ENCODE measurements around the gene FCHSD2. TPM values are rescaled to one million over a fixed set of nuclear protein-coding genes. Genes with fewer than 3 reads are reported as not detected.

The FCHSD2 gene
- total and polyA plus RNA-seq, 2 of the 13 experiments (the other 11 are each of a cell fraction or from before 2014, with no cell fraction given): 20.5 to 24.8 TPM

DNA sequence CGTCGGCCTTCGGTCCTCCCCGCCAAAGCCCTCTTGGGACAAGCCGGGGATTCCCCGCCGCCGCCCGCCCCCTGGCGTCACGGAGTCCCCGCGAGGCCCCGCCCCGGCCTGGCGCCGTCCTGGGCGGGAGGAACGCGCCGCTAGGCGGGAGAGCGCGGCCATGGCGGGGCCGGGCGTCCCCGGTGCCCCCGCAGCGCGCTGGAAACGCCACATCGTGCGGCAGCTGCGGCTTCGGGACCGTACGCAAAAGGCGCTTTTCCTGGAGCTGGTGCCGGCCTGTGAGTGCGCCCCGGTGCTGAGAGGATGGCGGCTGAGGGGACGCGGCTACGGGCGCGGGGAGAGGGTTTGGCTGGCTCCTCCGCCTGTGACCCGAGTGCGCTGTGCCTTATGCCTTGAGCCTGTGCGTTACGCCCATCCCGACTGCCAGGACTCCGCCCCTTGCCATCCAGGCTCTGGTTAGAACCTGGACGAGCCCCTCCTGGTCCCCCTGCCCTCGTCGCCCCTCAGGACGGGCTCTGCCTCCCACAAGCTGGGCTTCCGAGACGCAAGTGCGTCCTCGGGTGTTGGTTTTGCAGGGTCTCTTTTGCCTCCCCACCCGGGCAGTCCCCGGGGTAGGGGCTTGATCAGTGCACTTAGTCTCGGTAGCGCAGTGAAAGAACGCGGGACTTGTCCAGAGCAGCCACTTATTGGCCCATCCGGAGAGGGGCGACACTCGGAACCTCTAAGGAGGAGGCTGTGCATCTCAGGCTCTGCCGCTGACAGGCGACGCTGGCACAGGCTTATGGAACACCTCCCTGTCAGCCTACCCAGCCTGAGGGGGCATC is 327.6 kb downstream of the FCHSD2 start, which contains the start of gene ATG16L2 (continued):
- TF ChIP-seq MED8 (CRISPR knock-in tag; IDR thresholded peaks at IDR 0.05; ENCODE audit: insufficient replicate concordance) (no peak), ERF (CRISPR knock-in tag; IDR thresholded peaks at IDR 0.05) (0 out of 2 replicates have a peak, but pooled peaks have one; percentile 34), SP5 (CRISPR knock-in tag; IDR thresholded peaks at IDR 0.05; ENCODE audit: borderline replicate concordance, low read depth) (peak; percentile 17; the same call in 1 of the 2 replicates), ZNF619 (CRISPR knock-in tag; IDR thresholded peaks at IDR 0.05) (no peak), SUZ12 (IDR thresholded peaks at IDR 0.05; ENCODE audit: low read depth, low read length) (no peak), NR1H2 (CRISPR knock-in tag; IDR thresholded peaks at IDR 0.05; ENCODE audit: borderline replicate concordance, low read depth) (no peak), HOXA9 (CRISPR knock-in tag; IDR thresholded peaks at IDR 0.05; ENCODE audit: borderline replicate concordance) (no peak), ZZZ3 (CRISPR knock-in tag; IDR thresholded peaks at IDR 0.05; ENCODE audit: borderline replicate concordance) (no peak; the same call in 1 of the 2 replicates), ZNF674 (CRISPR knock-in tag; IDR thresholded peaks at IDR 0.05; ENCODE audit: low read depth) (peak; percentile 81; the same call in 1 of the 2 replicates), RELA (CRISPR knock-in tag; IDR thresholded peaks at IDR 0.05) (peak; percentile 93; the same call in 1 of the 2 replicates), EEA1 (CRISPR knock-in tag; IDR thresholded peaks at IDR 0.05; ENCODE audit: borderline replicate concordance) (peak; percentile 63; the same call in 1 of the 2 replicates), NFE2 (CRISPR knock-in tag; IDR thresholded peaks at IDR 0.05) (no peak), ZNF615 (CRISPR knock-in tag; IDR thresholded peaks at IDR 0.05; ENCODE audit: borderline replicate concordance) (no peak), TCF12 (IDR thresholded peaks at IDR 0.05) (no peak), TCF12 (CRISPR knock-in tag; IDR thresholded peaks at IDR 0.05) (no peak), RAD21 (CRISPR knock-in tag; IDR thresholded peaks at IDR 0.05) (0 out of 2 replicates have a peak, but pooled peaks have one; percentile 57)
- TF ChIP-seq, protein P1, sequence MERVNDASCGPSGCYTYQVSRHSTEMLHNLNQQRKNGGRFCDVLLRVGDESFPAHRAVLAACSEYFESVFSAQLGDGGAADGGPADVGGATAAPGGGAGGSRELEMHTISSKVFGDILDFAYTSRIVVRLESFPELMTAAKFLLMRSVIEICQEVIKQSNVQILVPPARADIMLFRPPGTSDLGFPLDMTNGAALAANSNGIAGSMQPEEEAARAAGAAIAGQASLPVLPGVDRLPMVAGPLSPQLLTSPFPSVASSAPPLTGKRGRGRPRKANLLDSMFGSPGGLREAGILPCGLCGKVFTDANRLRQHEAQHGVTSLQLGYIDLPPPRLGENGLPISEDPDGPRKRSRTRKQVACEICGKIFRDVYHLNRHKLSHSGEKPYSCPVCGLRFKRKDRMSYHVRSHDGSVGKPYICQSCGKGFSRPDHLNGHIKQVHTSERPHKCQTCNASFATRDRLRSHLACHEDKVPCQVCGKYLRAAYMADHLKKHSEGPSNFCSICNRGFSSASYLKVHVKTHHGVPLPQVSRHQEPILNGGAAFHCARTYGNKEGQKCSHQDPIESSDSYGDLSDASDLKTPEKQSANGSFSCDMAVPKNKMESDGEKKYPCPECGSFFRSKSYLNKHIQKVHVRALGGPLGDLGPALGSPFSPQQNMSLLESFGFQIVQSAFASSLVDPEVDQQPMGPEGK (CRISPR knock-in tag; IDR thresholded peaks at IDR 0.05): peak; percentile 57
- TF ChIP-seq, protein P2, sequence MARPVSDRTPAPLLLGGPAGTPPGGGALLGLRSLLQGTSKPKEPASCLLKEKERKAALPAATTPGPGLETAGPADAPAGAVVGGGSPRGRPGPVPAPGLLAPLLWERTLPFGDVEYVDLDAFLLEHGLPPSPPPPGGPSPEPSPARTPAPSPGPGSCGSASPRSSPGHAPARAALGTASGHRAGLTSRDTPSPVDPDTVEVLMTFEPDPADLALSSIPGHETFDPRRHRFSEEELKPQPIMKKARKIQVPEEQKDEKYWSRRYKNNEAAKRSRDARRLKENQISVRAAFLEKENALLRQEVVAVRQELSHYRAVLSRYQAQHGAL (CRISPR knock-in tag; IDR thresholded peaks at IDR 0.05; ENCODE audit: not compliant biosample characterization): no peak
- TF ChIP-seq, protein P3, sequence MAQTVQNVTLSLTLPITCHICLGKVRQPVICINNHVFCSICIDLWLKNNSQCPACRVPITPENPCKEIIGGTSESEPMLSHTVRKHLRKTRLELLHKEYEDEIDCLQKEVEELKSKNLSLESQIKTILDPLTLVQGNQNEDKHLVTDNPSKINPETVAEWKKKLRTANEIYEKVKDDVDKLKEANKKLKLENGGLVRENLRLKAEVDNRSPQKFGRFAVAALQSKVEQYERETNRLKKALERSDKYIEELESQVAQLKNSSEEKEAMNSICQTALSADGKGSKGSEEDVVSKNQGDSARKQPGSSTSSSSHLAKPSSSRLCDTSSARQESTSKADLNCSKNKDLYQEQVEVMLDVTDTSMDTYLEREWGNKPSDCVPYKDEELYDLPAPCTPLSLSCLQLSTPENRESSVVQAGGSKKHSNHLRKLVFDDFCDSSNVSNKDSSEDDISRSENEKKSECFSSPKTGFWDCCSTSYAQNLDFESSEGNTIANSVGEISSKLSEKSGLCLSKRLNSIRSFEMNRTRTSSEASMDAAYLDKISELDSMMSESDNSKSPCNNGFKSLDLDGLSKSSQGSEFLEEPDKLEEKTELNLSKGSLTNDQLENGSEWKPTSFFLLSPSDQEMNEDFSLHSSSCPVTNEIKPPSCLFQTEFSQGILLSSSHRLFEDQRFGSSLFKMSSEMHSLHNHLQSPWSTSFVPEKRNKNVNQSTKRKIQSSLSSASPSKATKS (CRISPR knock-in tag; IDR thresholded peaks at IDR 0.05): no peak
- TF ChIP-seq, protein P4, sequence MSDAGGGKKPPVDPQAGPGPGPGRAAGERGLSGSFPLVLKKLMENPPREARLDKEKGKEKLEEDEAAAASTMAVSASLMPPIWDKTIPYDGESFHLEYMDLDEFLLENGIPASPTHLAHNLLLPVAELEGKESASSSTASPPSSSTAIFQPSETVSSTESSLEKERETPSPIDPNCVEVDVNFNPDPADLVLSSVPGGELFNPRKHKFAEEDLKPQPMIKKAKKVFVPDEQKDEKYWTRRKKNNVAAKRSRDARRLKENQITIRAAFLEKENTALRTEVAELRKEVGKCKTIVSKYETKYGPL (CRISPR knock-in tag; IDR thresholded peaks at IDR 0.05): no peak
